ENCODE data around the gene OR10J5. TPM values are rescaled to one million over a fixed set of nuclear protein-coding genes. Genes with fewer than 3 reads are reported as not detected.
"Not testable (repeated sequence)": the region's sequence is repeated elsewhere in the genome, so short reads cannot be mapped to it uniquely, and the experiment has no call there.

OR10J5 gene
- total RNA-seq, 1 experiment from 2014 or later: not detected

DNA sequence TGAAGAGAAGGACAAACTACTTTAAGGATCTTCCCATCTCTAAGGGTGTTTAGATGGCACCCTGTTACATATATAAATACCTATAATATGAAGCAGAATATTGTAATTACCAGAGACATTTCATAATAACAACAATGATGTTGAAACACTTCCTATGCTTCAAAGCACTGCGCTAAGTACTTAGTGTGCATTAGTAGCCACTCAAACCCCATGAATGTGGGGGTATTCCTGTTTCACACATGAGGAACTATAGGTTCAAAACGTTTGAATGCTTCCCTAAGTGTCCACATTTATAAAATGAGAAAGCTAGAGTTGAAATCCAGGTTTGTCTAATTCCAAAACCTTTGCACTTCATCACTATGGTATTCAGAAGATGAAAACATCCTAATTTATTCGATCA, 18.5 kb upstream of the OR10J5 start:
- ChIA-PET POLR2A (ENCODE audit: low non-redundant PET) (no interaction called here), CTCF (no interaction called here)
- no peaks in the 10 kb centered on the region for H3K9me3 ChIP-seq (ENCODE audit: low read depth, low read length, poor library complexity, severe bottlenecking)
- no peak for DNase-seq (ENCODE audit: low spot score)
- no peak overlapping the region for H3K4me3 ChIP-seq (ENCODE audit: low read depth, low read length, poor library complexity, severe bottlenecking)
- no peaks in the 10 kb centered on the region for H3K4me1 ChIP-seq (ENCODE audit: insufficient read depth, low read length, poor library complexity, severe bottlenecking)
- BruUV-seq (replicated peaks): no TSS peak
- H3K36me3 ChIP-seq (ENCODE audit: insufficient read depth, low read length, poor library complexity, severe bottlenecking): no peaks in the 10 kb centered on the region
- peaks cover 3% of the 10 kb centered on the region for H3K27me3 ChIP-seq (replicated peaks; ENCODE audit: insufficient read depth, low read depth, low read length, poor library complexity)
- no peak overlapping the region for H3K27ac ChIP-seq (ENCODE audit: low read depth, low read length, poor library complexity, severe bottlenecking)
- no peak for TF ChIP-seq CTCF (conservative IDR thresholded peaks at IDR 0.05; ENCODE audit: low read depth, low read length)
- TF ChIP-seq EZH2 (IDR thresholded peaks at IDR 0.05; ENCODE audit: borderline replicate concordance, low read depth, low read length, poor library complexity, severe bottlenecking): no peak
- intact Hi-C loops (cut with micrococcal nuclease; ENCODE audit: unreplicated experiment): no loop called here

DNA sequence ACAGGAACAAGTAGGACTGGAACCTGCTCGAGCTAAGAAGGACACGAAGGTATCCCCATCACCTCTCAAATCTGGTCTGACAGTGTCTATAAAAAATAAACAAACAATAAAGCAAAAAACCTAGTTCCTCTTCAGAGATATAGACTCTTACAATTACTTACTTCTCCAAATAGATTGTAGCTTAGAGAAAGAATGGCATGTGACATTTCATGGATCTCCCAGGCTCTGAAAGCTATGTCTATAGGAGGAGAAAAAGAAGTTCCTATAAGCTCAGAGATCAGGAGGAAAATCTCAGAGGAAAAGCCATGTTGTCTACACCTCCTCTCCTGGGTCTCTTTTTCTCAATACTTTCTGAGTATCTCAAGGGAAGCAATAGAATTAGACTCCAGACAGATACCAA, 12.3 kb upstream of the OR10J5 start:
- Histone ChIP-seq H3K36me3 (ENCODE audit: insufficient read depth, low read length, poor library complexity, severe bottlenecking) (no peaks in the 10 kb centered on the region), H3K27me3 (replicated peaks; ENCODE audit: insufficient read depth, low read depth, low read length, poor library complexity) (peaks cover 6% of the 10 kb centered on the region), H3K9me3 (ENCODE audit: low read depth, low read length, poor library complexity, severe bottlenecking) (no peaks in the 10 kb centered on the region), H3K4me1 (ENCODE audit: insufficient read depth, low read length, poor library complexity, severe bottlenecking) (no peaks in the 10 kb centered on the region), H3K27ac (ENCODE audit: low read depth, low read length, poor library complexity, severe bottlenecking) (no peak overlapping the region), H3K4me3 (ENCODE audit: low read depth, low read length, poor library complexity, severe bottlenecking) (no peak overlapping the region)
- no peak for TF ChIP-seq CTCF (conservative IDR thresholded peaks at IDR 0.05; ENCODE audit: low read depth, low read length)
- TF ChIP-seq EZH2 (IDR thresholded peaks at IDR 0.05; ENCODE audit: borderline replicate concordance, low read depth, low read length, poor library complexity, severe bottlenecking): no peak
- intact Hi-C loops (cut with micrococcal nuclease; ENCODE audit: unreplicated experiment): no loop called here
- ChIA-PET POLR2A (ENCODE audit: low non-redundant PET) (no interaction called here), CTCF (no interaction called here)
- no TSS peak for BruUV-seq (replicated peaks)
- DNase-seq (ENCODE audit: low spot score): no peak

GRCh38 chr1:159532922-159533321, 2.9 kb downstream of the OR10J5 start:
- CTCF ChIA-PET: no interaction called here
- Histone ChIP-seq H3K4me1 (ENCODE audit: insufficient read depth, low read length, poor library complexity, severe bottlenecking) (no peaks in the 10 kb centered on the region), H3K4me3 (ENCODE audit: low read depth, low read length, poor library complexity, severe bottlenecking) (no peak overlapping the region), H3K9me3 (ENCODE audit: low read depth, low read length, poor library complexity, severe bottlenecking) (no peaks in the 10 kb centered on the region), H3K27me3 (replicated peaks; ENCODE audit: insufficient read depth, low read depth, low read length, poor library complexity) (peaks cover 38% of the 10 kb centered on the region), H3K27ac (ENCODE audit: low read depth, low read length, poor library complexity, severe bottlenecking) (no peak overlapping the region), H3K36me3 (ENCODE audit: insufficient read depth, low read length, poor library complexity, severe bottlenecking) (no peaks in the 10 kb centered on the region)
- no TSS peak for BruUV-seq (replicated peaks)
- DNase-seq (ENCODE audit: low spot score): no peak
- intact Hi-C loops (cut with micrococcal nuclease; ENCODE audit: unreplicated experiment): no loop called here
- POLR2A ChIA-PET (ENCODE audit: low non-redundant PET): no interaction called here
- TF ChIP-seq CTCF (conservative IDR thresholded peaks at IDR 0.05; ENCODE audit: low read depth, low read length) (no peak), EZH2 (IDR thresholded peaks at IDR 0.05; ENCODE audit: borderline replicate concordance, low read depth, low read length, poor library complexity, severe bottlenecking) (no peak)

DNA sequence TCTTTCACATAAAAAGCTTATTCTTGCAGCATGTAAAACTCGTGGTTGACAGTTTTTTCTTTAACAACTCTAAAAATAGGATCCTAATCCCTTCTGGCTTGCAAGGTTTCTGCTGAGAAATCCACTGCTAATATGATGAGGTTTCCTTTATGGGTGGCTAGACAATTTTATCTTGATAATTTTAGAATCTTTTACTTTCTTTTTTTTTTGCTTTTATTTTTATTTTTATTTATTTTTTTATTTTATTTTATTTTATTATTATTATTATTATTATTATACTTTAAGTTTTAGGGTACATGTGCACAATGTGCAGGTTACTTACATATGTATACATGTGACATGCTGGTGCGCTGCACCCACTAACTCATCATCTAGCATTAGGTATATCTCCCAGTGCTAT, 11.0 kb downstream of the OR10J5 start:
- DNase-seq (ENCODE audit: low spot score); H3K27ac ChIP-seq (ENCODE audit: low read depth, low read length, poor library complexity, severe bottlenecking); POLR2A ChIA-PET (ENCODE audit: low non-redundant PET); intact Hi-C loops (cut with micrococcal nuclease; ENCODE audit: unreplicated experiment); BruUV-seq (replicated peaks); H3K4me3 ChIP-seq (ENCODE audit: low read depth, low read length, poor library complexity, severe bottlenecking); H3K4me1 ChIP-seq (ENCODE audit: insufficient read depth, low read length, poor library complexity, severe bottlenecking); H3K27me3 ChIP-seq (replicated peaks; ENCODE audit: insufficient read depth, low read depth, low read length, poor library complexity); H3K9me3 ChIP-seq (ENCODE audit: low read depth, low read length, poor library complexity, severe bottlenecking); H3K36me3 ChIP-seq (ENCODE audit: insufficient read depth, low read length, poor library complexity, severe bottlenecking); CTCF ChIA-PET: not testable (repeated sequence)
